Measurements from ENCODE around the gene CCDC61. TPM values are rescaled to one million over a fixed set of nuclear protein-coding genes. Genes with fewer than 3 reads are reported as not detected.

The CCDC61 gene
- total and polyA plus RNA-seq, 8 donors: 4.9 to 19.9 (median 9.0) TPM

GRCh38 chr19:46035986-46036743 is 40.9 kb downstream of the CCDC61 start:
- peaks cover 0 to 4% (median 0%) of the 10 kb centered on the region in 4 donors for H3K27me3 ChIP-seq
- intact Hi-C loops (cut with DNase I): no loop called here
- no peak for TF ChIP-seq CTCF (IDR thresholded peaks at IDR 0.05)
- no peaks in the 10 kb centered on the region for H3K4me1 ChIP-seq
- no peak overlapping the region for H3K4me3 ChIP-seq
- 67 to 77% methylated on average over 13 of the region's 13 CpGs for WGBS, 2 donors
- no peaks in the 10 kb centered on the region for H3K36me3 ChIP-seq
- ATAC-seq: no peak
- DNase-seq: no peak
- no peaks in the 10 kb centered on the region for H3K9me3 ChIP-seq
- H3K27ac ChIP-seq: no peak overlapping the region
- FAIRE-seq: no peak

- TF ChIP-seq CTCF (IDR thresholded peaks at IDR 0.05): no peak
- FAIRE-seq (no peak), ATAC-seq (no peak), DNase-seq (no peak)
- peaks cover 0 to 4% (median 0%) of the 10 kb centered on the region in 4 donors for H3K27me3 ChIP-seq
- intact Hi-C loops (cut with DNase I): no loop called here
- no peaks in the 10 kb centered on the region for H3K36me3 ChIP-seq
- H3K4me1 ChIP-seq: no peaks in the 10 kb centered on the region
- no peak overlapping the region for H3K27ac ChIP-seq
- H3K9me3 ChIP-seq: no peaks in the 10 kb centered on the region
- 57 to 60% methylated on average over 3 of the region's 3 CpGs for WGBS, 2 donors
- H3K4me3 ChIP-seq: no peak overlapping the region
Observed at GRCh38 chr19:46036744-46037128, 41.5 kb downstream of the CCDC61 start.

GRCh38 chr19:46040125-46040524 is 44.9 kb downstream of the CCDC61 start:
- no peaks in the 10 kb centered on the region for H3K9me3 ChIP-seq
- 68 to 76% methylated on average over 6 of the region's 6 CpGs for whole genome bisulfite sequencing, 2 donors
- H3K27me3 ChIP-seq: peaks cover 0 to 20% (median 0%) of the 10 kb centered on the region in 4 donors
- no peaks in the 10 kb centered on the region for H3K4me1 ChIP-seq
- DNase-seq (no peak), FAIRE-seq (no peak), ATAC-seq (no peak)
- TF ChIP-seq CTCF (IDR thresholded peaks at IDR 0.05): no peak
- intact Hi-C loops (cut with DNase I): no loop called here
- H3K27ac ChIP-seq: no peak overlapping the region
- H3K4me3 ChIP-seq: no peak overlapping the region
- H3K36me3 ChIP-seq: no peaks in the 10 kb centered on the region

GRCh38 chr19:46040952-46041500 is 45.8 kb downstream of the CCDC61 start, which contains the start of gene IGFL4:
Gene IGFL4, minus strand, starts transcription at chr19:46041002. Its CDS starts 40 bp downstream, at chr19:46040962.
- Histone ChIP-seq H3K27me3 (peaks cover 0 to 20% (median 0%) of the 10 kb centered on the region in 4 donors), H3K36me3 (no peaks in the 10 kb centered on the region), H3K9me3 (no peaks in the 10 kb centered on the region), H3K4me3 (no peak within 1 kb of the TSS), H3K4me1 (no peaks in the 10 kb centered on the region), H3K27ac (no peak within 1 kb of the TSS)
- no peak for DNase-seq
- ATAC-seq: no peak
- TF ChIP-seq CTCF (IDR thresholded peaks at IDR 0.05): no peak
- intact Hi-C loops (cut with DNase I): no loop called here
- FAIRE-seq: no peak
- WGBS, 2 donors: 43 to 47% methylated on average over 7 of the region's 7 CpGs

Measured in pancreas (tissue), 10 donors.